ENCODE results near the gene TMEM132D. TPM values are rescaled to one million over a fixed set of nuclear protein-coding genes. Genes with fewer than 3 reads are reported as not detected.

The TMEM132D gene
- total RNA-seq, 1 donor from 2014 or later = 1.1 TPM

DNA sequence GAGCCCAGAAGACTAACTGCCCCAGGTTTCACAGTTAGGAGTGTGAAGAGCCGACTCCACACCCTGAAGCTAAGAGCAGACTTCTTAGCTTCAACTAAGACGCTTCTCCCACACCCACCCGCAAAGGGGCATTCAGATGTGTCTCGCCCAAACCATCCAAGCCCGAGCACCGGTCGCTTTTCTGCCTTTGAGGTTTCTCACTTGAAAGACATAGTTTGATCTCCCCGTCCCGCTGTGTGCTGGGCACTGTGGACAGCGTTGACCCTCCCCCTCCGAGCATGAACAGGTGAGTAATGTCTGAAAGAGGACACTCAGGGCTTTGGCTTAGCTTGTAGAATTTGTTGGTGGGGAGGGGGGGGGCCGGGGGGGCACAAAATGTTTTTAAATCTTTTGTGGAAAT lies 123.8 kb downstream of the TMEM132D start:
- Histone ChIP-seq H4K20me1 (ENCODE audit: low read depth) (no peaks in the 10 kb centered on the region), H3K9me3 (ENCODE audit: low read depth) (no peaks in the 10 kb centered on the region), H2AFZ (replicated peaks) (no peak overlapping the region), H3K4me3 (no peak overlapping the region), H3K36me3 (no peaks in the 10 kb centered on the region), H3K4me2 (no peak overlapping the region), H3K27ac (no peak overlapping the region), H3K79me2 (ENCODE audit: low read depth) (no peaks in the 10 kb centered on the region), H3F3A (ENCODE audit: low read depth) (no peaks in the 10 kb centered on the region), H3K9ac (no peak overlapping the region), H3K4me1 (no peaks in the 10 kb centered on the region), H3K27me3 (no peaks in the 10 kb centered on the region)
- Mint-ChIP-seq H3K27me3 (ENCODE audit: insufficient read depth, low read depth) (peaks cover 3% of the 10 kb centered on the region), H3K36me3 (peaks cover 8% of the 10 kb centered on the region), H3K4me3 (no peak overlapping the region), H3K4me1 (no peaks in the 10 kb centered on the region), H3K27ac (no peak overlapping the region), H3K9me3 (peaks cover 6% of the 10 kb centered on the region)
- DNase-seq (ENCODE audit: low spot score) = no peak
- TF ChIP-seq EZH2phosphoT487 (IDR thresholded peaks at IDR 0.05) = no peak
- TF ChIP-seq, protein P1, sequence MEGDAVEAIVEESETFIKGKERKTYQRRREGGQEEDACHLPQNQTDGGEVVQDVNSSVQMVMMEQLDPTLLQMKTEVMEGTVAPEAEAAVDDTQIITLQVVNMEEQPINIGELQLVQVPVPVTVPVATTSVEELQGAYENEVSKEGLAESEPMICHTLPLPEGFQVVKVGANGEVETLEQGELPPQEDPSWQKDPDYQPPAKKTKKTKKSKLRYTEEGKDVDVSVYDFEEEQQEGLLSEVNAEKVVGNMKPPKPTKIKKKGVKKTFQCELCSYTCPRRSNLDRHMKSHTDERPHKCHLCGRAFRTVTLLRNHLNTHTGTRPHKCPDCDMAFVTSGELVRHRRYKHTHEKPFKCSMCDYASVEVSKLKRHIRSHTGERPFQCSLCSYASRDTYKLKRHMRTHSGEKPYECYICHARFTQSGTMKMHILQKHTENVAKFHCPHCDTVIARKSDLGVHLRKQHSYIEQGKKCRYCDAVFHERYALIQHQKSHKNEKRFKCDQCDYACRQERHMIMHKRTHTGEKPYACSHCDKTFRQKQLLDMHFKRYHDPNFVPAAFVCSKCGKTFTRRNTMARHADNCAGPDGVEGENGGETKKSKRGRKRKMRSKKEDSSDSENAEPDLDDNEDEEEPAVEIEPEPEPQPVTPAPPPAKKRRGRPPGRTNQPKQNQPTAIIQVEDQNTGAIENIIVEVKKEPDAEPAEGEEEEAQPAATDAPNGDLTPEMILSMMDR (IDR thresholded peaks at IDR 0.05) = no peak

DNA sequence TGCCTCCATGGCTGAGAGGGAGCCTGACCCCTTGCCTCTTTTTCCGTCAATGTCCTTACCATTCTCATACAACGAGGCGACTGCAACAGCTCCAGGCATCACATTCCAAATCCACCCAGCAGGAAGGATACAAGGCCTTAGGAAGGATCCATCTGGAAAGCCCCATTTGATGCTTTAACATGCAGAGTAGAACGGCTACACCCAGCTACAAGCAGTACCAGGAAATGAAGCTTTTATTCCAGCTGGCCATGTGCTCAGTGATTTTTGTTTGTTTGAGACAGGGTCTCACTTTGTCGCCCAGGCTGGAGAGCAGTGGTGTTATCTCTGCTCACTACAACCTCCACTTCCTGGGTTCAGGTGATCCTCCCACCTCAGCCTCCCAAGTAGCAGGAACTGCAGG lies 124.8 kb downstream of the TMEM132D start:
- Histone ChIP-seq H3K4me1 (no peaks in the 10 kb centered on the region), H2AFZ (replicated peaks) (no peak overlapping the region), H3K4me2 (no peak overlapping the region), H3K9me3 (ENCODE audit: low read depth) (no peaks in the 10 kb centered on the region), H3K27me3 (no peaks in the 10 kb centered on the region), H3F3A (ENCODE audit: low read depth) (no peaks in the 10 kb centered on the region), H3K36me3 (no peaks in the 10 kb centered on the region), H3K4me3 (no peak overlapping the region), H3K27ac (no peak overlapping the region), H3K79me2 (ENCODE audit: low read depth) (no peaks in the 10 kb centered on the region), H3K9ac (no peak overlapping the region), H4K20me1 (ENCODE audit: low read depth) (no peaks in the 10 kb centered on the region)
- Mint-ChIP-seq H3K4me1 (no peaks in the 10 kb centered on the region), H3K4me3 (peak overlapping the region; percentile 25), H3K27me3 (ENCODE audit: insufficient read depth, low read depth) (peaks cover 3% of the 10 kb centered on the region), H3K9me3 (peaks cover 3% of the 10 kb centered on the region), H3K27ac (no peak overlapping the region), H3K36me3 (peaks cover 4% of the 10 kb centered on the region)
- TF ChIP-seq, protein P1 (IDR thresholded peaks at IDR 0.05) = no peak
- TF ChIP-seq EZH2phosphoT487 (IDR thresholded peaks at IDR 0.05) (no peak), EZH2 (IDR thresholded peaks at IDR 0.05) (no peak)
- no peak for DNase-seq (ENCODE audit: low spot score)

DNA sequence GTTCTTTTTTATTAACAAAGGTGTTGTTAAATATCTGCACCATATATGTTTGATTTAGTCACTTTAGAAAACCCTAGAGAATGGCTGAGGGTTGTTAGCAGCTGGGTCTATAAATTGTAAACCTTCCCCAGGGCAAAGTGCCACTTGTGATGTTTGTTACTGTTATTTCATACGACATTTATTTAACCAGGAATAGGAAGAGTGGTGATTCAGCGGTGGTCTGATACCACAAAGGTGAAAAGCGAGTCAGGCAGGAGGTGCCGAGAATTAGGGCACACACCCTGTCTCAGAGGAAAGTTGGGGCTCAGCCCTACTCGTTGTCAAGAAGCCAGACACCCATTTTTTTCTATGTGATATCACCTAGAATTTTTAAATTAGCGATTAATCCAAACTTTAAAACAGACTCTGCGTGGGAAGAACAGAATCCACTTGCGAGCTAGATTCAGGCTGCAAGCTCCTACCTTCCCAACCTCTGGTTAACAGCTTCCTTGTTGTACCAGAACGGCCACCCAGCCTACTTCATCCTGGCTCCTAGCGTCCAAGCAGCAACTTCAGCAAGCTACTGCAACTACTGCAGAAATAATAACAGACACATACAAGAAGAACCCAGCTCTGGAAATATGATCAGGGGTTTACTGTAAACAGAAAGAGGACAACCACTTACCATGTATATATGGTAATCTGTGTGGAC lies 126.7 kb downstream of the TMEM132D start:
- Histone ChIP-seq H3K27ac (no peak overlapping the region), H2AFZ (replicated peaks) (no peak overlapping the region), H3F3A (ENCODE audit: low read depth) (no peaks in the 10 kb centered on the region), H3K9me3 (ENCODE audit: low read depth) (no peaks in the 10 kb centered on the region), H3K27me3 (no peaks in the 10 kb centered on the region), H3K36me3 (no peaks in the 10 kb centered on the region), H3K4me1 (no peaks in the 10 kb centered on the region), H3K79me2 (ENCODE audit: low read depth) (no peaks in the 10 kb centered on the region), H3K4me2 (no peak overlapping the region), H3K9ac (no peak overlapping the region), H3K4me3 (no peak overlapping the region), H4K20me1 (ENCODE audit: low read depth) (no peaks in the 10 kb centered on the region)
- H3K27me3 Mint-ChIP-seq (ENCODE audit: insufficient read depth, low read depth) = peaks cover 3% of the 10 kb centered on the region
- peaks cover 7% of the 10 kb centered on the region for H3K4me1 Mint-ChIP-seq
- H3K9me3 Mint-ChIP-seq = peaks cover 3% of the 10 kb centered on the region
- TF ChIP-seq EZH2phosphoT487 (IDR thresholded peaks at IDR 0.05) = no peak
- TF ChIP-seq, protein P1 (IDR thresholded peaks at IDR 0.05) = no peak
- no peak for TF ChIP-seq EZH2 (IDR thresholded peaks at IDR 0.05)
- no peak for DNase-seq (ENCODE audit: low spot score)
- H3K4me3 Mint-ChIP-seq = no peak overlapping the region
- H3K36me3 Mint-ChIP-seq = peaks cover 1% of the 10 kb centered on the region
- H3K27ac Mint-ChIP-seq = no peak overlapping the region
